CD4-positive, CD25-positive, alpha-beta regulatory T cell (primary cell): Measurements from ENCODE around the gene TP63. TPM values are rescaled to one million over a fixed set of nuclear protein-coding genes. Genes with fewer than 3 reads are reported as not detected.

Experiments used
- ATAC-seq, 2 donors: fragments of 150-1000 bp; cut with Tn5 transposase; one replicate each; pipeline ENCODE4 v1.10.0; 2021; ENCODE audit warnings: low read depth in 2 of 2, moderate number of reproducible peaks in 2 of 2, moderate library complexity in 1 of 2
- DNase-seq, 3 donors: peaks; one replicate each; pipeline versions ENCODE4 v3.0.0 to v3.0.0-alpha.2; 2012 to 2022; ENCODE audit warnings: mixed read lengths in 1 of 3
- H3K27ac ChIP-seq: one replicate; pipeline ENCODE4 v1.7.0; 2013; ENCODE audit warnings: mild to moderate bottlenecking, low read length; ENCODE audit not compliant: insufficient read depth, poor library complexity, severe bottlenecking
- H3K27me3 ChIP-seq: one replicate; pipeline ENCODE4 v1.7.0; 2013; ENCODE audit warnings: low read length; ENCODE audit not compliant: control insufficient read depth, insufficient read depth
- H3K36me3 ChIP-seq: one replicate; pipeline ENCODE4 v1.7.0; 2013; ENCODE audit warnings: mild to moderate bottlenecking, low read length, moderate library complexity; ENCODE audit not compliant: control insufficient read depth, insufficient read depth
- H3K4me1 ChIP-seq: 2 replicates; pipeline ENCODE4 v1.7.0; 2013; ENCODE audit warnings: mild to moderate bottlenecking, low read length; ENCODE audit not compliant: insufficient read depth, control insufficient read depth, poor library complexity, severe bottlenecking
- H3K4me3 ChIP-seq: one replicate; pipeline ENCODE4 v1.7.0; 2013; ENCODE audit warnings: low read depth, mild to moderate bottlenecking, low read length, moderate library complexity
- H3K9me3 ChIP-seq, 2 experiments: 1 replicate in 1 of 2; 2 replicates in 1 of 2; pipeline ENCODE4 v1.7.0; 2013; ENCODE audit warnings: low read length in 2 of 2, mild to moderate bottlenecking in 1 of 2, moderate library complexity in 1 of 2; ENCODE audit not compliant: control insufficient read depth in 2 of 2
- H3K27ac Mint-ChIP-seq, 3 donors: one replicate each; pipeline ENCODE4 v1.8.0; 2020 to 2022; ENCODE audit warnings: mild to moderate bottlenecking in 3 of 3, mixed read lengths in 3 of 3, moderate library complexity in 2 of 3
- H3K27me3 Mint-ChIP-seq: one replicate; pipeline ENCODE4 v1.8.0; 2022; ENCODE audit warnings: mild to moderate bottlenecking, mixed read lengths
- H3K36me3 Mint-ChIP-seq: one replicate; pipeline ENCODE4 v1.8.0; 2020; ENCODE audit warnings: mixed read lengths
- H3K4me1 Mint-ChIP-seq, 4 donors: one replicate each; pipeline ENCODE4 v1.8.0; 2020 to 2022; ENCODE audit warnings: mixed read lengths in 4 of 4, mild to moderate bottlenecking in 1 of 4
- H3K4me3 Mint-ChIP-seq, 4 donors: one replicate each; pipeline ENCODE4 v1.8.0; 2020 to 2022; ENCODE audit warnings: mild to moderate bottlenecking in 4 of 4, mixed read lengths in 4 of 4, moderate library complexity in 3 of 4
- H3K9me3 Mint-ChIP-seq, 7 donors: one replicate each; pipeline ENCODE4 v1.8.0; 2020 to 2022; ENCODE audit warnings: mixed read lengths in 7 of 7, mild to moderate bottlenecking in 3 of 7, moderate library complexity in 2 of 7
- polyA plus RNA-seq, 4 donors: library from polyadenylated mRNA; unstranded; fragments of 300-500 nt; fragmentation: Illumina TruSeq; gene quantifications; one replicate each; pipeline ENCODE4 v1.2.3, GENCODE V29; 2021
- total RNA-seq: library from RNA; stranded (reverse); gene quantifications from one replicate; pipeline ENCODE4 v1.2.3, GENCODE V29; 2022

TP63 gene
- total and polyA plus RNA-seq, 5 donors from 2014 or later = 0.10 to 0.89 (median 0.20) TPM; not detected in 1

DNA sequence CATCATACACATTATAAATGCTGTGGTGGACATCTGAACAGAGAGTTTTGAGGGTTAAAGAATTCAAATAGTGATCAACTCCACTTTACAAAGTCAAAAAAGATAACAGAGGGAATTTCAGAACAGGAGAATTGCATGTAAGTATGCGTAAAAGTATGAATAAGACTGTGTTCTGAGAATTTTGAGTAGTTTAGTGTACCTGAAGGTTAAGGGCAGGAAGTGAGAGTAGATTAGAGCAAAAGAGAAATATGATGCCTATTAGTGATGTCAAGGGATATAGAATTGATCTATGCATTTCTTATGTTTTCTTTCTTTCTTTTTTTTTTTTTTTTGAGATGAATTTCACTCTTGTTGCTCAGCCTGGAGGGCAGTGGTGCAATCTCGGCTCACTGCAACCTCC is 53.1 kb downstream of the TP63 start:
- ATAC-seq = no peak
- no peaks in the 10 kb centered on the region for H3K27me3 ChIP-seq
- H3K36me3 ChIP-seq = no peaks in the 10 kb centered on the region
- no peak overlapping the region for H3K27ac ChIP-seq
- H3K4me3 ChIP-seq = no peak overlapping the region
- no peaks in the 10 kb centered on the region for H3K4me1 ChIP-seq
- no peak for DNase-seq
- Mint-ChIP-seq H3K9me3 (no peaks in the 10 kb centered on the region), H3K4me3 (no peak overlapping the region), H3K36me3 (no peaks in the 10 kb centered on the region), H3K27ac (no peak overlapping the region), H3K4me1 (peaks cover 3 to 7% (median 5%) of the 10 kb centered on the region in 4 donors), H3K27me3 (peaks cover 7% of the 10 kb centered on the region)
- H3K9me3 ChIP-seq = no peaks in the 10 kb centered on the region

GRCh38 chr3:189685291-189685690 is 54.1 kb downstream of the TP63 start:
- H3K4me3 Mint-ChIP-seq = no peak overlapping the region
- Histone ChIP-seq H3K36me3 (no peaks in the 10 kb centered on the region), H3K4me1 (no peaks in the 10 kb centered on the region), H3K9me3 (no peaks in the 10 kb centered on the region), H3K27ac (no peak overlapping the region), H3K27me3 (no peaks in the 10 kb centered on the region), H3K4me3 (no peak overlapping the region)
- H3K4me1 Mint-ChIP-seq = peaks cover 0 to 7% (median 5%) of the 10 kb centered on the region in 4 donors
- DNase-seq (no peak), ATAC-seq (no peak)
- H3K27ac Mint-ChIP-seq = no peak overlapping the region
- peaks cover 16% of the 10 kb centered on the region for H3K27me3 Mint-ChIP-seq
- H3K36me3 Mint-ChIP-seq = no peaks in the 10 kb centered on the region
- no peaks in the 10 kb centered on the region for H3K9me3 Mint-ChIP-seq

GRCh38 chr3:189685860-189686259 is 54.7 kb downstream of the TP63 start:
- H3K36me3 ChIP-seq = no peaks in the 10 kb centered on the region
- no peaks in the 10 kb centered on the region for H3K4me1 ChIP-seq
- DNase-seq = no peak
- H3K27me3 ChIP-seq = no peaks in the 10 kb centered on the region
- H3K36me3 Mint-ChIP-seq = no peaks in the 10 kb centered on the region
- no peaks in the 10 kb centered on the region for H3K9me3 Mint-ChIP-seq
- no peak overlapping the region for H3K4me3 ChIP-seq
- peaks cover 0 to 7% (median 5%) of the 10 kb centered on the region in 4 donors for H3K4me1 Mint-ChIP-seq
- H3K9me3 ChIP-seq = no peaks in the 10 kb centered on the region
- peaks cover 19% of the 10 kb centered on the region for H3K27me3 Mint-ChIP-seq
- no peak for ATAC-seq
- no peak overlapping the region for H3K4me3 Mint-ChIP-seq
- H3K27ac ChIP-seq = no peak overlapping the region
- H3K27ac Mint-ChIP-seq = no peak overlapping the region

DNA sequence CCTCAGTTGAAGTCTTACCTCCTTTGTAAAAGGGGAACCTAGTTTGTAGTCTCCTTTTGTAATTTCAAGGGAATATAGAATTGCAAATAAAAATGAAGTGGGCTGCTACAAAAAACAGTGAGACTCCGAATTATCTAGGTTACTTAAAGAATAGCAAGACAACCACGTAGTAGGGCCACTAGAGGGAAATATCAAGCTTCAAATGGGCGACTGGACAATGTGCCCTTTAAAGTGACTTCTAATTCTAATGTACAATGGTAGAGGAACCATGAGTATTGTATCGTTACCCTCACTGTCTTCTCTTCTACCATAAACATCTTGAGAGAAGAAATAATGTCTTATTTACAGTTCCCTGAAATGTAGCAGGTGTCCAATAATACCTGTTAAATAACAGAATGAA is 56.3 kb downstream of the TP63 start:
- no peak overlapping the region for H3K4me3 ChIP-seq
- H3K4me1 ChIP-seq = no peaks in the 10 kb centered on the region
- H3K9me3 Mint-ChIP-seq = no peaks in the 10 kb centered on the region
- ATAC-seq = no peak
- no peaks in the 10 kb centered on the region for H3K36me3 Mint-ChIP-seq
- H3K9me3 ChIP-seq = no peaks in the 10 kb centered on the region
- H3K27ac ChIP-seq = no peak overlapping the region
- H3K4me1 Mint-ChIP-seq = peaks cover 0 to 7% (median 5%) of the 10 kb centered on the region in 4 donors
- DNase-seq = no peak
- peaks cover 12% of the 10 kb centered on the region for H3K27me3 Mint-ChIP-seq
- no peaks in the 10 kb centered on the region for H3K36me3 ChIP-seq
- no peaks in the 10 kb centered on the region for H3K27me3 ChIP-seq
- H3K27ac Mint-ChIP-seq = no peak overlapping the region
- H3K4me3 Mint-ChIP-seq = peak overlapping the region in 1 of 4 donors; percentile 70

- H3K4me3 Mint-ChIP-seq = no peak overlapping the region
- H3K27ac ChIP-seq = no peak overlapping the region
- no peak for ATAC-seq
- no peaks in the 10 kb centered on the region for H3K4me1 ChIP-seq
- H3K9me3 Mint-ChIP-seq = no peaks in the 10 kb centered on the region
- no peaks in the 10 kb centered on the region for H3K36me3 ChIP-seq
- H3K27me3 ChIP-seq = no peaks in the 10 kb centered on the region
- H3K27me3 Mint-ChIP-seq = peaks cover 16% of the 10 kb centered on the region
- peaks cover 0 to 7% (median 5%) of the 10 kb centered on the region in 4 donors for H3K4me1 Mint-ChIP-seq
- H3K4me3 ChIP-seq = no peak overlapping the region
- no peak overlapping the region for H3K27ac Mint-ChIP-seq
- H3K36me3 Mint-ChIP-seq = no peaks in the 10 kb centered on the region
- H3K9me3 ChIP-seq = no peaks in the 10 kb centered on the region
- no peak for DNase-seq
Measured at GRCh38 chr3:189688262-189688661, 57.1 kb downstream of the TP63 start.

- Histone ChIP-seq H3K27me3 (no peaks in the 10 kb centered on the region), H3K27ac (no peak overlapping the region), H3K9me3 (no peaks in the 10 kb centered on the region), H3K36me3 (no peaks in the 10 kb centered on the region), H3K4me3 (no peak overlapping the region), H3K4me1 (no peaks in the 10 kb centered on the region)
- Mint-ChIP-seq H3K4me1 (no peaks in the 10 kb centered on the region), H3K27ac (no peak overlapping the region), H3K4me3 (no peak overlapping the region), H3K36me3 (no peaks in the 10 kb centered on the region), H3K9me3 (peaks cover 0 to 1% (median 0%) of the 10 kb centered on the region in 7 donors), H3K27me3 (peaks cover 23% of the 10 kb centered on the region)
- DNase-seq (no peak), ATAC-seq (no peak)
Measured at GRCh38 chr3:189689625-189690024, 58.4 kb downstream of the TP63 start.

- Histone ChIP-seq H3K9me3 (no peaks in the 10 kb centered on the region), H3K4me1 (no peaks in the 10 kb centered on the region), H3K27me3 (no peaks in the 10 kb centered on the region), H3K36me3 (no peaks in the 10 kb centered on the region), H3K27ac (no peak overlapping the region), H3K4me3 (no peak overlapping the region)
- no peak for ATAC-seq
- Mint-ChIP-seq H3K27me3 (peaks cover 23% of the 10 kb centered on the region), H3K27ac (peak overlapping the region in 1 of 3 donors; percentile 21), H3K4me1 (no peaks in the 10 kb centered on the region), H3K36me3 (no peaks in the 10 kb centered on the region), H3K4me3 (no peak overlapping the region), H3K9me3 (peaks cover 0 to 1% (median 0%) of the 10 kb centered on the region in 7 donors)
- DNase-seq = no peak
Measured at GRCh38 chr3:189690237-189690636, 59.0 kb downstream of the TP63 start.

- Mint-ChIP-seq H3K4me3 (no peak overlapping the region), H3K36me3 (no peaks in the 10 kb centered on the region), H3K27ac (no peak overlapping the region), H3K4me1 (no peaks in the 10 kb centered on the region), H3K9me3 (peaks cover 0 to 1% (median 0%) of the 10 kb centered on the region in 7 donors), H3K27me3 (peaks cover 23% of the 10 kb centered on the region)
- DNase-seq (no peak), ATAC-seq (no peak)
- H3K4me1 ChIP-seq = no peaks in the 10 kb centered on the region
- no peak overlapping the region for H3K4me3 ChIP-seq
- H3K36me3 ChIP-seq = no peaks in the 10 kb centered on the region
- H3K9me3 ChIP-seq = no peaks in the 10 kb centered on the region
- no peaks in the 10 kb centered on the region for H3K27me3 ChIP-seq
- H3K27ac ChIP-seq = no peak overlapping the region
Measured at GRCh38 chr3:189690672-189691071, 59.5 kb downstream of the TP63 start.
